Aorta (tissue), 5 donors: Measurements from ENCODE around the gene PRR12. TPM values are rescaled to one million over a fixed set of nuclear protein-coding genes. Genes with fewer than 3 reads are reported as not detected.
"Not testable (repeated sequence)": the region's sequence is repeated elsewhere in the genome, so short reads cannot be mapped to it uniquely, and the experiment has no call there.

ENCODE experiments used
- ATAC-seq: fragments of 200-7000 bp; cut with Tn5 transposase; one replicate; pipeline ENCODE4 v1.9.1; 2022; ENCODE audit warnings: moderate library complexity; ENCODE audit not compliant: low FRiP score
- DNase-seq, 2 donors: peaks; one replicate each; pipeline ENCODE4 v3.0.0-alpha.2; 2020
- H3K27ac ChIP-seq, 2 donors: one replicate each; pipeline ENCODE4 v1.5.1; 2013; ENCODE audit warnings: low read length in 2 of 2, mild to moderate bottlenecking in 2 of 2, moderate library complexity in 2 of 2, control low read depth in 1 of 2, inconsistent platforms in 1 of 2, low read depth in 1 of 2
- H3K27me3 ChIP-seq, 2 donors: one replicate each; pipeline ENCODE4 v1.6.1; 2013; ENCODE audit warnings: control low read depth in 1 of 2, low read length in 1 of 2, mild to moderate bottlenecking in 1 of 2, moderate library complexity in 1 of 2; ENCODE audit not compliant: insufficient read depth in 2 of 2, control insufficient read depth in 1 of 2
- H3K36me3 ChIP-seq, 2 donors: one replicate each; pipeline ENCODE4 v1.6.1; 2013; ENCODE audit warnings: control low read depth in 1 of 2, low read length in 1 of 2, mild to moderate bottlenecking in 1 of 2; ENCODE audit not compliant: insufficient read depth in 2 of 2, control insufficient read depth in 1 of 2
- H3K4me1 ChIP-seq, 2 donors: one replicate each; pipeline ENCODE4 v1.6.1; 2013; ENCODE audit warnings: low read length in 2 of 2, control low read depth in 1 of 2, mild to moderate bottlenecking in 1 of 2, moderate library complexity in 1 of 2; ENCODE audit not compliant: insufficient read depth in 2 of 2, control insufficient read depth in 1 of 2
- H3K4me3 ChIP-seq, 2 donors: one replicate each; pipeline ENCODE4 v1.5.1; 2013; ENCODE audit warnings: low read length in 2 of 2, control low read depth in 1 of 2, mild to moderate bottlenecking in 1 of 2
- H3K9me3 ChIP-seq: one replicate; pipeline ENCODE4 v1.6.1; 2013; ENCODE audit warnings: mild to moderate bottlenecking, low read length; ENCODE audit not compliant: control insufficient read depth
- WGBS, 2 donors: extraction: QIAGEN DNeasy Blood & Tissue Kit; methylation state at CpG; one replicate each; pipeline ENCODE4 v1.1.7; 2013; 5-methylcytosine and 5-hydroxymethylcytosine counted together
- intact Hi-C, 2 donors: fragments of 100-400 bp; cut with DNase I; formaldehyde crosslinking; loops; one replicate each; pipeline versions ENCODE4 v1.14.2 to v1.15.0; 2022
- polyA plus RNA-seq, 2 donors: library from polyadenylated mRNA; stranded (reverse); fragments of 200-250 nt; gene quantifications; one replicate each; pipeline ENCODE4 v1.2.3, GENCODE V29; 2013
- total RNA-seq, 2 donors: library from RNA; stranded (reverse); fragmentation: NEBNext Ultra II Directional; extraction: Animal tissue kit (Norgen Biotek cat#: 25700); gene quantifications; one replicate each; pipeline ENCODE4 v1.2.1, GENCODE V29; 2021
- donor health status: healthy with polysubstance abuse.
- donor health status: Bipolar disorder and iron deficiency.
- donor health status: DM: no; HTN: no; CAD: no.
- donor health status: DM: no; HTN: no; CAD: no.
- donor health status: DM: yes; HTN: yes; CAD: no.

PRR12 gene
- total and polyA plus RNA-seq, 4 donors, result 2.6 to 31.3 (median 15.1) TPM

- ATAC-seq, result no peak
Observed at GRCh38 chr19:49615861-49616260, 24.9 kb downstream of the PRR12 start.

GRCh38 chr19:49616532-49616931 lies 25.6 kb downstream of the PRR12 start:
- no peaks in the 10 kb centered on the region for H3K27me3 ChIP-seq
- no peak for DNase-seq
- H3K27ac ChIP-seq, result no peak overlapping the region
- no peak for ATAC-seq
- 95 to 96% methylated on average over 7 of the region's 7 CpGs for WGBS, 2 donors
- no peaks in the 10 kb centered on the region for H3K4me1 ChIP-seq
- no peaks in the 10 kb centered on the region for H3K9me3 ChIP-seq
- H3K36me3 ChIP-seq, result peaks cover 0 to 11% of the 10 kb centered on the region in 2 donors
- no peak overlapping the region for H3K4me3 ChIP-seq
- intact Hi-C loops, result no loop called here

More at GRCh38 chr19:49615861-49616260, 24.9 kb downstream of the PRR12 start:
- H3K27me3 ChIP-seq, result no peaks in the 10 kb centered on the region
- WGBS, 2 donors, result 95 to 97% methylated on average over 23 of the region's 23 CpGs
- intact Hi-C loops, result no loop called here
- DNase-seq, result no peak
- H3K4me3 ChIP-seq, result no peak overlapping the region
- peaks cover 0 to 11% of the 10 kb centered on the region in 2 donors for H3K36me3 ChIP-seq
- no peak overlapping the region for H3K27ac ChIP-seq
- no peaks in the 10 kb centered on the region for H3K9me3 ChIP-seq
- H3K4me1 ChIP-seq, result no peaks in the 10 kb centered on the region

GRCh38 chr19:49616945-49617344 lies 26.0 kb downstream of the PRR12 start:
- Histone ChIP-seq H3K36me3 (peaks cover 0 to 11% of the 10 kb centered on the region in 2 donors), H3K27ac (no peak overlapping the region), H3K9me3 (no peaks in the 10 kb centered on the region), H3K27me3 (no peaks in the 10 kb centered on the region), H3K4me1 (no peaks in the 10 kb centered on the region), H3K4me3 (no peak overlapping the region)
- intact Hi-C loops, result no loop called here
- whole genome bisulfite sequencing, 2 donors, result 90 to 94% methylated on average over 7 of the region's 7 CpGs
- DNase-seq, result no peak
- ATAC-seq, result no peak

- H3K27ac ChIP-seq, DNase-seq, H3K4me1 ChIP-seq, H3K9me3 ChIP-seq, H3K27me3 ChIP-seq, intact Hi-C loops, H3K4me3 ChIP-seq, ATAC-seq: not testable (repeated sequence)
- 91 to 93% methylated on average over 13 of the region's 13 CpGs for WGBS, 2 donors
- H3K36me3 ChIP-seq, result peaks cover 0 to 11% of the 10 kb centered on the region in 2 donors
Observed at GRCh38 chr19:49617860-49618259, 26.9 kb downstream of the PRR12 start.

GRCh38 chr19:49624967-49625910 lies 34.3 kb downstream of the PRR12 start:
- ATAC-seq, result peak; percentile 13

GRCh38 chr19:49626226-49626625 lies 35.2 kb downstream of the PRR12 start:
- H3K36me3 ChIP-seq, result peaks cover 0 to 4% of the 10 kb centered on the region in 2 donors
- H3K4me3 ChIP-seq, result no peak overlapping the region
- H3K4me1 ChIP-seq, result no peaks in the 10 kb centered on the region
- ATAC-seq (no peak), DNase-seq (no peak)
- H3K9me3 ChIP-seq, result no peaks in the 10 kb centered on the region
- H3K27ac ChIP-seq, result no peak overlapping the region
- intact Hi-C loops, result no loop called here
- no peaks in the 10 kb centered on the region for H3K27me3 ChIP-seq
- WGBS, 2 donors, result 84 to 86% methylated on average over 11 of the region's 11 CpGs

More at GRCh38 chr19:49624967-49625910, 34.3 kb downstream of the PRR12 start:
- Histone ChIP-seq H3K9me3 (no peaks in the 10 kb centered on the region), H3K4me3 (no peak overlapping the region), H3K4me1 (no peaks in the 10 kb centered on the region), H3K27ac (no peak overlapping the region), H3K27me3 (no peaks in the 10 kb centered on the region), H3K36me3 (peaks cover 0 to 6% of the 10 kb centered on the region in 2 donors)
- 83 to 86% methylated on average over 27 of the region's 27 CpGs for WGBS, 2 donors
- DNase-seq, result no peak
- intact Hi-C loops, result no loop called here

GRCh38 chr19:49629659-49630058 lies 38.7 kb downstream of the PRR12 start:
- Histone ChIP-seq H3K27me3 (no peaks in the 10 kb centered on the region), H3K27ac (no peak overlapping the region), H3K4me1 (no peaks in the 10 kb centered on the region), H3K36me3 (peaks cover 0 to 2% of the 10 kb centered on the region in 2 donors), H3K4me3 (no peak overlapping the region), H3K9me3 (no peaks in the 10 kb centered on the region)
- intact Hi-C loops, result no loop called here
- DNase-seq (no peak), ATAC-seq (no peak)
- WGBS, 2 donors, result 79 to 83% methylated on average over 9 of the region's 9 CpGs

GRCh38 chr19:49631014-49631588 lies 40.1 kb downstream of the PRR12 start:
- ATAC-seq, result peak; percentile 42
- no peaks in the 10 kb centered on the region for H3K27me3 ChIP-seq
- no peaks in the 10 kb centered on the region for H3K9me3 ChIP-seq
- H3K36me3 ChIP-seq, result peaks cover 0 to 3% of the 10 kb centered on the region in 2 donors
- no peak overlapping the region for H3K4me3 ChIP-seq
- no peak for DNase-seq
- no peak overlapping the region for H3K27ac ChIP-seq
- no peaks in the 10 kb centered on the region for H3K4me1 ChIP-seq
- intact Hi-C loops, result no loop called here
- 7 to 8% methylated on average over 9 of the region's 9 CpGs for WGBS, 2 donors
